Ammon's horn (tissue), 1 donor: ENCODE results near the gene CAMK2G.
"Not testable (repeated sequence)": the region's sequence is repeated elsewhere in the genome, so short reads cannot be mapped to it uniquely, and the experiment has no call there.

Source experiments
- DNase-seq: peaks from one replicate; pipeline ENCODE4 v3.0.0-alpha.2; 2016; ENCODE audit warnings: low spot score

Gene CAMK2G

DNA sequence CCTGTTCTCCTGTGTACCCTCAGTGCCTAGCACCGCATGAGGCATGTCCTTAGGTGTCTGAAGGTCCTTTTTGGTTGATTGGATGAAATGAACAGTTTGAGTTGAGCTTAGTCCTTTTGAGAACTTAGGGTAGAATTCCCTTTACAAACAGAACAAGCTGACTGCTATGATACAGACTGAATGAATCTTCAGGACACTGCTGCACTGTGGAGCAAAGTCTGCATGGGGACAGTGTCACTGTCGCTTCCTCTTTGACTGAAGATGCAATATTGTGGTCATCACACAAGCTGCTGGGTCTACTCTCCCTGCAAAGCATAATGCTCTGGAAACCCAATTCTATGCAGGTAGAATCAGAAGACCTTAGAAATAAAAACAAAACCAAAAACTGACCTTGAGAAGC lies 28.0 kb upstream of the CAMK2G start:
- DNase-seq, result no peak

- DNase-seq, result no peak
Measured at GRCh38 chr10:73901261-73901660, 26.9 kb upstream of the CAMK2G start.

DNA sequence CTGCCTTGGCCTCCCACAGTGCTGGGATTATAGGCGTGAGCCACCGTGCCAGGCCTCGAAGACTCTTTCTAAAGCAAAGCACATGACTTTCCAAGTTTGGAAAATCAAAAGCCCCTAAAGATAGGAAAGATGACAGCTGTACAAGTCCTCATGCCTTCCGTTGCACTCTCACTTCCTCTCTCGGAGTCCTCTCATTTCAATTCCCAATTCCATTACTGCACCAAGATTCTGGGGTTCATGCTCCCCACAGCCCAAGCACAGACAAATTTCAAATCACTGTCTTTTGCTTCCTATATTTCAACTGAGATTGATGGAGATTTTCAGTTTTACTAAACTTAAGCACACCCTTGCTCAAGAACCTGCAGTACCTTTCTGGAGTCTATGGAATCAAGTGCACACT lies 25.7 kb upstream of the CAMK2G start:
- DNase-seq, result no peak

- no peak for DNase-seq
Measured at GRCh38 chr10:73899423-73899822, 25.1 kb upstream of the CAMK2G start.

GRCh38 chr10:73898730-73899410 lies 24.5 kb upstream of the CAMK2G start:
- no peak for DNase-seq

GRCh38 chr10:73897693-73898092 lies 23.3 kb upstream of the CAMK2G start:
- no peak for DNase-seq

DNA sequence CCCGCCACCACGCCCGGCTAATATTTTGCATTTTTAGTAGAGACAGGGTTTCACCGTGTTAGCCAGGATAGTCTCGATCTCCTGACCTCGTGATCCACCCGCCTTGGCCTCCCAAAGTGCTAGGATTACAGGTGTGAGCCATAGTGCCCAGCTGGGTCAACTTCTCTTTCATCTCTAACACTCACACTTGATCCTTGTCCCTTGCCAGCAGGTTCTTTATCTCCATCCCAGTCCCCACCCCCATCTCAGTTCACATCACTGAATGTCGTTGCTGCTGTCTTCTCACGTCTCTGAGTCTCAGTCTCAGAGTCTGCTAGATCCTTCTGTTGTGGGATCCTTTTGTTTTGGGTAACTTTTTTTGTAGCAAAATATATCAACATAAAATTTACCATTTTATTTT lies 21.0 kb upstream of the CAMK2G start:
- not testable (repeated sequence) for DNase-seq

GRCh38 chr10:73894245-73894971 lies 20.1 kb upstream of the CAMK2G start:
- no peak for DNase-seq

DNA sequence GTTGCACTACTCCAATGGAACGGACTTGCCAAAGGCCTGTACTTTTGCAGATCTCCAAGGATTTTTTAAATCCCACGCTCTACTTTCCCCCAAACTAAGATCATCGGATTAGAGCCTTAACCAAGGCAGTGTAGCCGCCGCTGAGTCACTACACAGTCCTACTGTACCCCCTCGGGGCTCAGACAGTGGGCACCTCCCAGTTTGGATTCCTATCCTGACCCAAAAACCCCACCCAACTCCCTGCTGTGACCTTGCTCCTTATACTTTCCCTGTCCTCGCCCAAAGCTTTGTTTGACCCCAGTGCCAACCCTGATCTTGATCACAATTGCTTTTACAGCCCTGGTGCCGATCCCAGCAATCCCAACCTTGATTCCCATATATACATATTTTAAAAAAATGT lies 19.1 kb upstream of the CAMK2G start:
- no peak for DNase-seq

- DNase-seq, result no peak
Measured at GRCh38 chr10:73892310-73893030, 18.1 kb upstream of the CAMK2G start.

DNA sequence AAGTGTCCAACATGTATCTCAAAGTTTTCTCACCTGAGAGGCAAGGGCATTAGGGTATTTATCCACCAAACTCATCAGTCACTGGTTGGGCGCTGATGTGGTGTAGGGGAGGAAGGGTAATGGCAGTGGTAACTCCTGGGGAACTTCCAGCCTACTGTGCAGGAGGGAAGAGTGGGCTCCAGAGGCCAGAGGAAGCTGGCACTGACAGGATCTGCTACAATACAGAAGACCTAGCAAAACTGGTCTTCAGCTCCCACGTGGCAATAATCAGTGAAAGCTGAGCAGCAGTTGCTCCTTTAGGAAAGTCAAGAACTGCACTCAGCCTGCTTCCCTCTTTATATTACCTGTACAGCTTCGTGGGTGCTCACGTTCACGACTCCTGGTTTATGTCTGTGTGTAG lies 17.2 kb upstream of the CAMK2G start:
- DNase-seq, result no peak

GRCh38 chr10:73890830-73891229 lies 16.5 kb upstream of the CAMK2G start:
- not testable (repeated sequence) for DNase-seq

DNA sequence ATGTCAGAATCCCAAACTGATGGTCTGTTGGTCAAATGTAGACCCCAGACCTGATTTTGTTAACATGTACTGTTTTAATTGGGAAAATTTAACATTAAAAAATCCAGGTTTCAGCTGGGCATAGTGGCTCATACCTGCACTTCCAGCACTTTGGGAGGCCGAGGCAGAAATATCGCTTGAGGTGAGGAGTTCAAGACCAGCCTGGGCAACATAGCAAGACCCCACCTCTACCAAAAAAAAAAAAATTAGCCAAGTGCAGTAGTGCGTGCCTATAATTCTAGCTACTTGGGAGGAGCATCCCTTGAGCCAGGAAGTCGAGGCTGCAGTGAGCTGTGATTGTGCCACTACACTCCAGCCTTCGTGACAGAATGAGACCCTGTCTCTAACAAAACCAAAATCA lies 15.9 kb upstream of the CAMK2G start:
- DNase-seq, result no peak

DNA sequence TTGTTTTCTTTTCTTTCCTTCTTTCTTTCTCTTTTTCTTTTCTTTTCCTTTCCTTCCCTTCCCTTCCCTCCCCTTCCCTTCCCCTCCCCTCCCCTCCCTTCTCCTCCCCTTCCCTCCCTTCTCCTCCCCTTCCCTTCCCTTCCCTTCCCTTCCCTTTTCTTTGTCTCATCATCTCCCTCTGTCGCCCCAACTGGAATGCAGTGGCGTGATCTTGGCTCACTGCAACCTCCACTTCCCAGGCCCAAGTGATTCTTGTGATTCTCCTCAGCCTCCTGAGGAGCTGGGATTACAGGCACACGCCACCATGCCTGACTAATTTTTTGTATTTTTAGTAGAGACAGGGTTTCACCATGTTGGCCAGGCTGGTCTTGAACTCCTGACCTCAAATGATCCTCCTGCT lies 15.1 kb upstream of the CAMK2G start:
- not testable (repeated sequence) for DNase-seq

DNA sequence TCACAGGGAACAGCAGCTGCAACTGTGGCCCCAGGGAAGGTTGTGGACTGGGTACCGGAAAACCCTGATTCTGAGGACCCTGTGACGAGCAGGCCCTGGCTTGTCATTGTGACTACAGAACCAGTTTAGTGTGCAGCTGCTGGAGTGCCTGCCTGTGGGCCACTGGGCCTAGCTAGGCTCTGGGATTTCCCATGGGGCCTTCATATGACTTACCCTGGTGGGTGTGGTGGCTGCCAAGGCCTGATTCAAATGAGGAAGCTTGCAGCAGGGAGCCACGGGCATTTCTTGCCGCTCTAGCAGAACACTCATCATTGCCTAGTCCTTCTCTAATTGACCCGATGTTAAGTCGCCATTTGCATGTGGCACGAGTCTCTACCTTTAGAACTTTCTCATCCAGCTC lies 14.7 kb upstream of the CAMK2G start:
- peak; percentile 60 for DNase-seq

DNA sequence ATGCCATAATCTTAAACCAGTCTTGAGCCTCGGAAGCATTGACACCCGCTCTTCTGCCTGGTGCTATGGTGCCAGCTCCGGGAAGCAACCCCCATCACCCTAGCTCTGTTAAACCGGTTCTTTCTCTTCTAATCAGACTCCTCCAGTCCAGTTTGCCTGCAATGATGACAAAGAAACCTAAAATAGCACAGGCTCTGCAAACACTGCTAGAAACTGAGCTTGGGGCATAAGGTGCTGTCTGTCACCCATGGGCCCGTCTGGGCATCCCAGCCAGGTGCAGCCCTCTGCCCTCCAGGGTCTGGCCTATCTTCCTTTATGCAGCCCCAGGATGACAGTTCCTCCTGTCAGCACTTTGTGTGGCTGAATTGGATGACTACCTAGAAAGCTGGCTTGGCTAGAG lies 14.2 kb upstream of the CAMK2G start:
- DNase-seq, result no peak

GRCh38 chr10:73887294-73888039 lies 13.1 kb upstream of the CAMK2G start:
- DNase-seq, result peak; percentile 75

- no peak for DNase-seq
Measured at GRCh38 chr10:73886661-73887293, 12.4 kb upstream of the CAMK2G start.

- peak; percentile 85 for DNase-seq
Measured at GRCh38 chr10:73886085-73886529, 11.8 kb upstream of the CAMK2G start.

DNA sequence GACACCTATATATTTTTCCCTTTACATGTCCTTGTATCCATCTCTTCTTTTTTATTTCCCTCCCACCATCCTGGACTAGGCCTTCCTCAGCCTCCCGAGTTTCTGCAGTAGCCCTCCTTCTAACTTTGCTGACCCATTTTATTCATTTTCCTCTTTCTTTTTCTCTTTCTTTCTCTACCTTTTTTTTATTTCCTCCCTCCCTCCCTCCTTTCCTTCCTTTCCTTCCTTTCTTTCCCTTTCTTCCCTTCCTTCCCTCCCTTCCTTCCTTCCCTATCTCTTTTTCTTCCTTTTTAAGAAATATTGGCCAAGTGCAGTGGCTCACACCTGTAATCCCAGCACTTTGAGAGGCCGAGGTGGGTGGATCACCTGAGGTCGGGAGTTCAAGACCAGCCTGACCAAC lies 9.7 kb upstream of the CAMK2G start:
- no peak for DNase-seq

DNA sequence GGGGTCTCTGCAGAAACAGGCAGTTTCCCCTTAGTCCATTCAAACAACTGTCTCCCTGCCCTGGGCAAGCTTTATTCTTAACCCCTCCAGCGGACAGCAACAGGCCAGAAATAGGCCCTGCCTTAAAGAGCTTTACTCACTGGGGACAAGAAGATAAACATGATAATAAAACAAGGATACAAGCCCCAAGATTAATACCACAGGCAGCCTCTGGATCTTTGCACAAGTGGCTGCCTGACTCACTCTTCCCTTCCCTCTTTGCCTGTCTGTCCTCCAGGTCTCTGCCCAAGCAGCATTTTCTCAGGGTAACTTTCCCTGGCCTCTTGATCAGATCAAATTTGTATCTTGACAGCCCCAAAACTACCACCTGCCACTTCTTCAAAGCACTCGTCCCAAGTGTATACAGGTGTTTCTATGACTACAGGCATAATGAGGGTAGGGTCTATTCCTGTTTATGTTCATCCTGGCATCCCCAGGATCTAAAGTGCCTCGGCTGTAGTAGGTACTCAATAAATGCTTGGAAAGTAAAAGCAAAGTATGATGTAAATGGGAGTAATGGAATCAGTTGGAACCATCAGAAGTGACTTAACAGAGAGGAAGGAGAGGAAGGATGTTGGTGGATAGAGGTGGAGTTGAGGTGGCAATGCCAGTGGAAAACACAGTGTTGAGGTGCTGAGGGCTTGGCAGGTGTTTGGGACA lies 7.0 kb upstream of the CAMK2G start:
- no peak for DNase-seq
